Nephron progenitor cell (in vitro differentiated cells): ENCODE results near the gene KDM5B.
"Not testable (repeated sequence)": the region's sequence is repeated elsewhere in the genome, so short reads cannot be mapped to it uniquely, and the experiment has no call there.

Experiments used
- DNase-seq: peaks from one replicate; pipeline ENCODE4 v3.0.0; 2021
- H3K27ac Mint-ChIP-seq: 2 replicates; pipeline ENCODE4 v1.8.0; 2021; ENCODE audit warnings: mild to moderate bottlenecking, moderate library complexity, mixed read lengths
- H3K27me3 Mint-ChIP-seq: 2 replicates; pipeline ENCODE4 v1.8.0; 2021; ENCODE audit warnings: mild to moderate bottlenecking, low read depth, mixed read lengths; ENCODE audit not compliant: poor library complexity
- H3K36me3 Mint-ChIP-seq: 2 replicates; pipeline ENCODE4 v1.8.0; 2021; ENCODE audit warnings: low read depth, mixed read lengths
- H3K4me1 Mint-ChIP-seq: 2 replicates; pipeline ENCODE4 v1.8.0; 2021; ENCODE audit warnings: mixed read lengths
- H3K4me3 Mint-ChIP-seq: 2 replicates; pipeline ENCODE4 v1.8.0; 2021; ENCODE audit warnings: mild to moderate bottlenecking, moderate library complexity, mixed read lengths
- H3K9me3 Mint-ChIP-seq: 2 replicates; pipeline ENCODE4 v1.8.0; 2021; ENCODE audit warnings: mild to moderate bottlenecking, moderate library complexity, mixed read lengths
- CTCF ChIP-seq: fragments of 200-600 bp; sonication (generic); IDR thresholded peaks from 2 replicates; pipeline ENCODE4 v1.5.0; 2021; ENCODE audit warnings: antibody characterized with exemption

KDM5B gene

GRCh38 chr1:202836623-202837403 is 28.6 kb upstream of the KDM5B start:
- H3K4me3 Mint-ChIP-seq: no peak overlapping the region
- H3K27ac Mint-ChIP-seq: no peak overlapping the region
- no peaks in the 10 kb centered on the region for H3K9me3 Mint-ChIP-seq
- TF ChIP-seq CTCF: no peak
- H3K27me3 Mint-ChIP-seq: peaks cover 14% of the 10 kb centered on the region
- peaks cover 7% of the 10 kb centered on the region for H3K4me1 Mint-ChIP-seq
- no peak for DNase-seq
- H3K36me3 Mint-ChIP-seq: no peaks in the 10 kb centered on the region

GRCh38 chr1:202835548-202836072 is 27.4 kb upstream of the KDM5B start:
- H3K4me3 Mint-ChIP-seq: no peak overlapping the region
- H3K27ac Mint-ChIP-seq: no peak overlapping the region
- no peaks in the 10 kb centered on the region for H3K9me3 Mint-ChIP-seq
- TF ChIP-seq CTCF: no peak
- no peaks in the 10 kb centered on the region for H3K36me3 Mint-ChIP-seq
- H3K4me1 Mint-ChIP-seq: no peaks in the 10 kb centered on the region
- DNase-seq: no peak
- H3K27me3 Mint-ChIP-seq: peaks cover 18% of the 10 kb centered on the region

- H3K4me3 Mint-ChIP-seq: no peak overlapping the region
- DNase-seq: no peak
- no peak overlapping the region for H3K27ac Mint-ChIP-seq
- no peaks in the 10 kb centered on the region for H3K9me3 Mint-ChIP-seq
- H3K36me3 Mint-ChIP-seq: no peaks in the 10 kb centered on the region
- H3K4me1 Mint-ChIP-seq: no peaks in the 10 kb centered on the region
- no peak for TF ChIP-seq CTCF
- peaks cover 18% of the 10 kb centered on the region for H3K27me3 Mint-ChIP-seq
These were observed 26.7 kb upstream of the KDM5B start for GRCh38 chr1:202834771-202835547.

- peaks cover 24% of the 10 kb centered on the region for H3K27me3 Mint-ChIP-seq
- no peaks in the 10 kb centered on the region for H3K4me1 Mint-ChIP-seq
- no peaks in the 10 kb centered on the region for H3K9me3 Mint-ChIP-seq
- H3K4me3 Mint-ChIP-seq: no peak overlapping the region
- DNase-seq: no peak
- TF ChIP-seq CTCF: no peak
- no peaks in the 10 kb centered on the region for H3K36me3 Mint-ChIP-seq
- H3K27ac Mint-ChIP-seq: no peak overlapping the region
These were observed 23.7 kb upstream of the KDM5B start for GRCh38 chr1:202831906-202832305.

- not testable (repeated sequence) for H3K4me3 Mint-ChIP-seq, H3K27ac Mint-ChIP-seq, H3K9me3 Mint-ChIP-seq, H3K4me1 Mint-ChIP-seq, DNase-seq, H3K36me3 Mint-ChIP-seq
- peaks cover 27% of the 10 kb centered on the region for H3K27me3 Mint-ChIP-seq
These were observed 21.0 kb upstream of the KDM5B start for GRCh38 chr1:202829223-202829622.

GRCh38 chr1:202825748-202826147 is 17.5 kb upstream of the KDM5B start:
- TF ChIP-seq CTCF: no peak
- no peak for DNase-seq
- H3K27ac Mint-ChIP-seq: no peak overlapping the region
- no peaks in the 10 kb centered on the region for H3K4me1 Mint-ChIP-seq
- H3K27me3 Mint-ChIP-seq: peaks cover 33% of the 10 kb centered on the region
- no peaks in the 10 kb centered on the region for H3K9me3 Mint-ChIP-seq
- H3K4me3 Mint-ChIP-seq: no peak overlapping the region
- no peaks in the 10 kb centered on the region for H3K36me3 Mint-ChIP-seq
